ENCODE results near the gene TRA2B.

GRCh38 chr3:185867650-185868049 is 70.2 kb downstream of the TRA2B start:
- TF ChIP-seq, protein P1, sequence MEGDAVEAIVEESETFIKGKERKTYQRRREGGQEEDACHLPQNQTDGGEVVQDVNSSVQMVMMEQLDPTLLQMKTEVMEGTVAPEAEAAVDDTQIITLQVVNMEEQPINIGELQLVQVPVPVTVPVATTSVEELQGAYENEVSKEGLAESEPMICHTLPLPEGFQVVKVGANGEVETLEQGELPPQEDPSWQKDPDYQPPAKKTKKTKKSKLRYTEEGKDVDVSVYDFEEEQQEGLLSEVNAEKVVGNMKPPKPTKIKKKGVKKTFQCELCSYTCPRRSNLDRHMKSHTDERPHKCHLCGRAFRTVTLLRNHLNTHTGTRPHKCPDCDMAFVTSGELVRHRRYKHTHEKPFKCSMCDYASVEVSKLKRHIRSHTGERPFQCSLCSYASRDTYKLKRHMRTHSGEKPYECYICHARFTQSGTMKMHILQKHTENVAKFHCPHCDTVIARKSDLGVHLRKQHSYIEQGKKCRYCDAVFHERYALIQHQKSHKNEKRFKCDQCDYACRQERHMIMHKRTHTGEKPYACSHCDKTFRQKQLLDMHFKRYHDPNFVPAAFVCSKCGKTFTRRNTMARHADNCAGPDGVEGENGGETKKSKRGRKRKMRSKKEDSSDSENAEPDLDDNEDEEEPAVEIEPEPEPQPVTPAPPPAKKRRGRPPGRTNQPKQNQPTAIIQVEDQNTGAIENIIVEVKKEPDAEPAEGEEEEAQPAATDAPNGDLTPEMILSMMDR (IDR thresholded peaks at IDR 0.05 in 8 of 11, conservative IDR thresholded peaks at IDR 0.05 in 3 of 11), result no peak
- TF ChIP-seq POLR2A (IDR thresholded peaks at IDR 0.05) (no peak), POLR2AphosphoS5 (IDR thresholded peaks at IDR 0.05) (no peak)
